ENCODE data around the gene PEAR1. TPM values are rescaled to one million over a fixed set of nuclear protein-coding genes. Genes with fewer than 3 reads are reported as not detected.

PEAR1 gene
- total RNA-seq, 1 donor from 2014 or later = 14.8 TPM

DNA sequence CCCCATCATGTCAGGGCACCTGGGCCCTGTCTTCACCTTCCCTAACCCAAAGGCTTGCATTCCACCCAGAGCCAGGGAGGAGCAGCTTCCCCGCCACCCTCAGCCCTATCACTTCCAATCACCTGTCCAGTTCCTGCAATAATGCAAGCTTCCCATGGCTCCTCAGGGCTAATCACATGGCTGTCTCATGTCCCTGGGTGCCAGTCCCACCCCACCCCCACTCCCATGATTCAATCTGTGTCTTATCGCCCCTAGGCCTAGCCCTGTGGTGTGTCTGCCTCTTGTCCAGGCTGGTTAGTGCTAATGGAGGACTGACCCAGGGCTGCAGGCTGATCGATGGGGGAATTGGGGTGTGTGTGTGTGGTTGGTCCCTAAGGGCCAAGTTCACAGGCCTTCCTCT lies 11.0 kb upstream of the PEAR1 start:
- no peak for ATAC-seq
- peaks cover 22% of the 10 kb centered on the region for H3K27me3 ChIP-seq (ENCODE audit: low read depth)
- TF ChIP-seq CTCF (IDR thresholded peaks at IDR 0.05) = no peak

DNA sequence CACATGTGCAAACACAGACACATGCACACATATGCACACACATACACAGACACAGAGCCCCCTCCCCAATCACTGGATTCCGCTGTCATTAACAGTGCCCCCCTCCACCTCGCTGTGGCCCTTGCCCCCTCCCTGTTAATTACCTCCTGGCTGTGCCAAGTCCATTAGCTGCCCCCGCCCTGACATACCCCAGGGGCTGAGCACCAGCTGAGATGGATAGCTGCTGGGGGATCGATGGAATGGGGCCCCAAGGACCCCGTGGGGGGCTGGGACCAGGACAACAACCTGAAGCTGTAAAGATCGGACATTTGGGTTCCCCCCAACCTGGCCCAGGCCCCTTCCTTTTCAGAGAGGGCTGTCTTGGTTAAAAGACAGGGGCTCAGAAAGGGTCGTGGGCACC lies 9.6 kb upstream of the PEAR1 start:
- ATAC-seq (no peak), DNase-seq (no peak)
- H3K4me1 ChIP-seq = no peaks in the 10 kb centered on the region
- no peak for TF ChIP-seq CTCF (IDR thresholded peaks at IDR 0.05)
- peaks cover 25% of the 10 kb centered on the region for H3K27me3 ChIP-seq (ENCODE audit: low read depth)
- H3K9me3 ChIP-seq = no peaks in the 10 kb centered on the region
- H3K36me3 ChIP-seq = no peaks in the 10 kb centered on the region
- intact Hi-C loops (cut with DNase I) = no loop called here
- no peak overlapping the region for H3K4me3 ChIP-seq
- H3K27ac ChIP-seq = no peak overlapping the region

More for the DNA sequence above, 11.0 kb upstream of the PEAR1 start:
- Histone ChIP-seq H3K27ac (no peak overlapping the region), H3K9me3 (no peaks in the 10 kb centered on the region), H3K36me3 (no peaks in the 10 kb centered on the region), H3K4me1 (no peaks in the 10 kb centered on the region), H3K4me3 (no peak overlapping the region)
- no peak for DNase-seq
- intact Hi-C loops (cut with DNase I) = no loop called here

DNA sequence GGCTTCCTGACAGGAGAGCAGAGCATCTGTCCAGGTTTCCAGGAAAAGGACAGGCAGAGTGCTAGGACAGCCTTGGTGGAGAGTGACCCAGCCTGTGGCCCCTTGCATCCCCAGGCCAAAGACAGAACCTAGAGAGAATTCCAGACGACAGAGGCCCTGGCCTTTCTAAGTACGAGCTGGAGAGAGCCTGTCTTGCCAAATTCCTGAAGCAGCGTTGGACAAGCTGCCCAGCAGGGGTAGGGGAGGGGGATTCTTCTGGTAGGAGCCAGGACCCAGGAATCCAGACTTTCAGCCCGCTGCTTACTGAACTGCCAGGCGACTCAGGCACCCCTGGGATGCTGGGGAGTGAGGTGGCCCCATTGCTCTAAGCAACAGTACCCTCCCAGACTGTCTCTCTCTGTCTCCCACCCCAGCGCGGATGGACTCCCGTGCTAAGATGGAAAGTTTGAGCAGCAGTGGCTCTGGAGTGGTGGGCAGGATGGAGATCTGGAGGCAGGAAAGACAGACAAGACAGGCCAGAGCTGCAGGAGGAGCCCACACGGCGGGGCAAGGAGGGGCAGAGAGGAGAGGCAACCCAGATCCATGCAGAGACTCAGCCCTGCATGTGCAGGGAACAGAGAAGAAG lies 8.8 kb upstream of the PEAR1 start:
- ATAC-seq (no peak), DNase-seq (no peak)
- H3K27ac ChIP-seq = no peak overlapping the region
- no peak for TF ChIP-seq CTCF (IDR thresholded peaks at IDR 0.05)
- no peak overlapping the region for H3K4me3 ChIP-seq
- no peaks in the 10 kb centered on the region for H3K4me1 ChIP-seq
- H3K9me3 ChIP-seq = no peaks in the 10 kb centered on the region
- intact Hi-C loops (cut with DNase I) = no loop called here
- H3K27me3 ChIP-seq (ENCODE audit: low read depth) = peaks cover 25% of the 10 kb centered on the region
- no peaks in the 10 kb centered on the region for H3K36me3 ChIP-seq

DNA sequence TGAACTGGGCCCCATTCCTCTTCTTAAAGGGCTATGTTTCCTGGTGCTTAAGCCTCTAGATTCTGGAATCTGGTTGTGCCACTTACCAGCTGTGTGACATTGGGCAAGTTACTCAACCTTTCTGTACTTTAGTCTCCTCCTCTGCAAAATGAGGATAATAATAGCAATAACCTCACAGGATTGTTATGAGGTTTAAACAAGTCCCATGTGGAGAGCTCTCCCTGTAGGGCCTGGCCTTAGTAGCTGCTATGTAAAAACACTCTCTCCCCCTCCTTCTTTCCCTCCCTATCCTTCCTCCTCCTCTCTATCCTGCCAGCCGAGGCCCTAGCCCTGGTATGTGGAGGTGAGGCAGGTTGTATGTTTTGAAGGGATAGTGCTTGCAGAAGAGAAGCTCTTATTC lies 8.2 kb upstream of the PEAR1 start:
- ATAC-seq = peak; percentile 27 to 30
- no peak for TF ChIP-seq CTCF (IDR thresholded peaks at IDR 0.05)
- Histone ChIP-seq H3K27ac (no peak overlapping the region), H3K9me3 (no peaks in the 10 kb centered on the region), H3K36me3 (no peaks in the 10 kb centered on the region), H3K4me3 (no peak overlapping the region), H3K27me3 (ENCODE audit: low read depth) (peaks cover 25% of the 10 kb centered on the region), H3K4me1 (no peaks in the 10 kb centered on the region)
- intact Hi-C loops (cut with DNase I) = no loop called here
- no peak for DNase-seq

GRCh38 chr1:156885880-156886355 lies 7.6 kb upstream of the PEAR1 start:
- H3K27ac ChIP-seq = no peak overlapping the region
- H3K36me3 ChIP-seq = no peaks in the 10 kb centered on the region
- no peak for TF ChIP-seq CTCF (IDR thresholded peaks at IDR 0.05)
- intact Hi-C loops (cut with DNase I) = no loop called here
- no peak for DNase-seq
- no peaks in the 10 kb centered on the region for H3K4me1 ChIP-seq
- H3K4me3 ChIP-seq = no peak overlapping the region
- no peak for ATAC-seq
- H3K9me3 ChIP-seq = no peaks in the 10 kb centered on the region
- H3K27me3 ChIP-seq (ENCODE audit: low read depth) = peaks cover 25% of the 10 kb centered on the region

Measured in lower lobe of right lung (tissue), 2 donors.